Fibroblast of peridontal ligament (primary cell): ENCODE data around the gene EPB41.
"Not testable (repeated sequence)": the region's sequence is repeated elsewhere in the genome, so short reads cannot be mapped to it uniquely, and the experiment has no call there.

ENCODE experiments used
- DNase-seq: peaks from one replicate; pipeline ENCODE4 v3.0.0-alpha.2; 2010; ENCODE audit errors: extremely low read depth

EPB41 gene

GRCh38 chr1:29108041-29108440 is 193.7 kb downstream of the EPB41 start:
- DNase-seq, result not testable (repeated sequence)

GRCh38 chr1:29112705-29113412 is 198.5 kb downstream of the EPB41 start:
- DNase-seq, result no peak

GRCh38 chr1:29113413-29114117 is 199.2 kb downstream of the EPB41 start:
- DNase-seq, result no peak

GRCh38 chr1:29114654-29115053 is 200.3 kb downstream of the EPB41 start:
- no peak for DNase-seq

- no peak for DNase-seq
These were observed 203.0 kb downstream of the EPB41 start for GRCh38 chr1:29117381-29117780.

GRCh38 chr1:29119121-29119929 is 205.0 kb downstream of the EPB41 start:
- DNase-seq, result peak; percentile 58

- DNase-seq, result no peak
These were observed 206.0 kb downstream of the EPB41 start for GRCh38 chr1:29120367-29120766.

- peak; percentile 43 for DNase-seq
These were observed 206.6 kb downstream of the EPB41 start for GRCh38 chr1:29120947-29121485.

- no peak for DNase-seq
These were observed 207.2 kb downstream of the EPB41 start for GRCh38 chr1:29121516-29121935.

- peak; percentile 24 for DNase-seq
These were observed 207.7 kb downstream of the EPB41 start for GRCh38 chr1:29121936-29122681.

GRCh38 chr1:29122682-29123052 is 208.3 kb downstream of the EPB41 start:
- DNase-seq, result peak; percentile 84

- peak; percentile 49 for DNase-seq
These were observed 208.9 kb downstream of the EPB41 start for GRCh38 chr1:29123053-29123886.

- DNase-seq, result no peak
These were observed 209.6 kb downstream of the EPB41 start, which contains the start of gene TMEM200B for GRCh38 chr1:29123887-29124365. Gene TMEM200B (minus strand): TSS chr1:29123903. CDS start chr1:29121828, 2,075 bp downstream.

- peak; percentile 81 for DNase-seq
These were observed 210.2 kb downstream of the EPB41 start for GRCh38 chr1:29124366-29125236.

GRCh38 chr1:29125237-29125641 is 210.9 kb downstream of the EPB41 start:
- DNase-seq, result no peak

GRCh38 chr1:29125788-29126187 is 211.4 kb downstream of the EPB41 start:
- DNase-seq, result no peak

- no peak for DNase-seq
These were observed 211.8 kb downstream of the EPB41 start for GRCh38 chr1:29126198-29126597.

GRCh38 chr1:29128739-29129138 is 214.4 kb downstream of the EPB41 start:
- no peak for DNase-seq

- DNase-seq, result no peak
These were observed 215.5 kb downstream of the EPB41 start for GRCh38 chr1:29129916-29130315.
